GM19397 (cell line): ENCODE results near the gene CYP2C8.
"Not testable (repeated sequence)": the region's sequence is repeated elsewhere in the genome, so short reads cannot be mapped to it uniquely, and the experiment has no call there.

ENCODE experiments used
- ATAC-seq: cut with Tn5 transposase; IDR thresholded peaks from one replicate; pipeline ENCODE4 v1.9.1; 2021; ENCODE audit warnings: mild to moderate bottlenecking, moderate library complexity; ENCODE audit not compliant: unreplicated experiment

The CYP2C8 gene

GRCh38 chr10:95069286-95069685, at the start of gene CYP2C8:
TSS of gene CYP2C8 (minus strand) at chr10:95069497. CDS start at chr10:95069402, 95 bp downstream.
- no peak for ATAC-seq

GRCh38 chr10:95116869-95117269, 47.6 kb upstream of the CYP2C8 start:
- no peak for ATAC-seq

GRCh38 chr10:95110823-95111222, 41.5 kb upstream of the CYP2C8 start:
- not testable (repeated sequence) for ATAC-seq

GRCh38 chr10:95097805-95098204, 28.5 kb upstream of the CYP2C8 start:
- ATAC-seq, result no peak

GRCh38 chr10:95096143-95096542, 26.8 kb upstream of the CYP2C8 start:
- no peak for ATAC-seq

GRCh38 chr10:95079626-95080025, 10.3 kb upstream of the CYP2C8 start:
- ATAC-seq, result not testable (repeated sequence)

- no peak for ATAC-seq
Measured at GRCh38 chr10:95077556-95077955, 8.3 kb upstream of the CYP2C8 start.

- ATAC-seq, result no peak
Measured at GRCh38 chr10:95071107-95071660, 1.9 kb upstream of the CYP2C8 start.

GRCh38 chr10:95064125-95064524, 5.2 kb downstream of the CYP2C8 start:
- ATAC-seq, result not testable (repeated sequence)

- ATAC-seq, result no peak
Measured at GRCh38 chr10:95056744-95057363, 12.4 kb downstream of the CYP2C8 start.

- no peak for ATAC-seq
Measured at GRCh38 chr10:95049919-95050318, 19.4 kb downstream of the CYP2C8 start.

GRCh38 chr10:95048206-95048605, 21.1 kb downstream of the CYP2C8 start:
- ATAC-seq, result no peak

GRCh38 chr10:95039281-95039680, 30.0 kb downstream of the CYP2C8 start:
- ATAC-seq, result no peak

GRCh38 chr10:95035332-95036295, 33.7 kb downstream of the CYP2C8 start:
- no peak for ATAC-seq

GRCh38 chr10:95034401-95034800, 34.9 kb downstream of the CYP2C8 start:
- ATAC-seq, result no peak

- ATAC-seq, result no peak
Measured at GRCh38 chr10:95031656-95032055, 37.6 kb downstream of the CYP2C8 start.

- no peak for ATAC-seq
Measured at GRCh38 chr10:95026461-95026860, 42.8 kb downstream of the CYP2C8 start.

GRCh38 chr10:94997741-94998174, 71.5 kb downstream of the CYP2C8 start:
- ATAC-seq, result no peak

GRCh38 chr10:94992811-94993210, 76.5 kb downstream of the CYP2C8 start:
- ATAC-seq, result no peak

- ATAC-seq, result no peak
Measured at GRCh38 chr10:94991243-94991888, 77.9 kb downstream of the CYP2C8 start.

GRCh38 chr10:94989192-94989591, 80.1 kb downstream of the CYP2C8 start:
- no peak for ATAC-seq
